Measurements from ENCODE around the gene KAZN. TPM values are rescaled to one million over a fixed set of nuclear protein-coding genes. Genes with fewer than 3 reads are reported as not detected.

KAZN gene
- total and polyA plus RNA-seq, 4 experiments from 2014 or later: 0.08 to 0.47 TPM; not detected in 2

- Histone ChIP-seq H3K27ac (ENCODE audit: low read depth, low read length) (no peak overlapping the region), H3K36me3 (ENCODE audit: insufficient read depth, low read length) (no peaks in the 10 kb centered on the region), H3K27me3 (ENCODE audit: insufficient read depth, low read length) (no peaks in the 10 kb centered on the region), H3K9me3 (ENCODE audit: control insufficient read depth in 1 of 2, low read length in 2 of 2) (no peaks in the 10 kb centered on the region), H3K4me1 (ENCODE audit: insufficient read depth, low read length) (no peaks in the 10 kb centered on the region), H3K4me3 (ENCODE audit: low read length in 2 of 2) (no peak overlapping the region)
- intact Hi-C loops (cut with micrococcal nuclease): no loop called here
- Mint-ChIP-seq H3K4me1 (no peaks in the 10 kb centered on the region), H3K4me3 (peak overlapping the region in 1 of 8 donors; percentile 17), H3K27ac (no peak overlapping the region), H3K27me3 (peaks cover 0 to 6% of the 10 kb centered on the region in 2 donors), H3K9me3 (peaks cover 0 to 18% (median 4%) of the 10 kb centered on the region in 8 donors), H3K36me3 (no peaks in the 10 kb centered on the region)
- ChIA-PET POLR2A (ENCODE audit: partially characterized antibody) (no interaction called here), CTCF (ENCODE audit: partially characterized antibody) (no interaction called here)
- no peak for DNase-seq
These were observed 88.7 kb downstream of the KAZN start for GRCh38 chr1:14687147-14687546.

GRCh38 chr1:14689996-14690615 lies 91.6 kb downstream of the KAZN start:
- POLR2A ChIA-PET (ENCODE audit: partially characterized antibody): no interaction called here

GRCh38 chr1:14693949-14694348 lies 95.5 kb downstream of the KAZN start:
- no peak overlapping the region for H3K27ac Mint-ChIP-seq
- DNase-seq: no peak
- POLR2A ChIA-PET (ENCODE audit: partially characterized antibody): no interaction called here

More at GRCh38 chr1:14689996-14690615, 91.6 kb downstream of the KAZN start:
- no peak for DNase-seq
- no peaks in the 10 kb centered on the region for H3K4me1 ChIP-seq (ENCODE audit: insufficient read depth, low read length)
- Mint-ChIP-seq H3K9me3 (peaks cover 0 to 9% (median under 1%) of the 10 kb centered on the region in 8 donors), H3K27ac (no peak overlapping the region), H3K36me3 (no peaks in the 10 kb centered on the region), H3K27me3 (peaks cover 4 to 5% of the 10 kb centered on the region in 2 donors), H3K4me3 (no peak overlapping the region), H3K4me1 (no peaks in the 10 kb centered on the region)
- H3K27me3 ChIP-seq (ENCODE audit: insufficient read depth, low read length): no peaks in the 10 kb centered on the region
- no peak overlapping the region for H3K4me3 ChIP-seq (ENCODE audit: low read length in 2 of 2)
- CTCF ChIA-PET (ENCODE audit: partially characterized antibody): no interaction called here
- no peaks in the 10 kb centered on the region for H3K9me3 ChIP-seq (ENCODE audit: control insufficient read depth in 1 of 2, low read length in 2 of 2)
- no peaks in the 10 kb centered on the region for H3K36me3 ChIP-seq (ENCODE audit: insufficient read depth, low read length)
- H3K27ac ChIP-seq (ENCODE audit: low read depth, low read length): no peak overlapping the region
- intact Hi-C loops (cut with micrococcal nuclease): no loop called here

GRCh38 chr1:14694589-14694988 lies 96.1 kb downstream of the KAZN start:
- Mint-ChIP-seq H3K27me3 (peaks cover 1 to 13% of the 10 kb centered on the region in 2 donors), H3K27ac (no peak overlapping the region), H3K36me3 (no peaks in the 10 kb centered on the region), H3K9me3 (peaks cover 0 to 2% (median 0%) of the 10 kb centered on the region in 8 donors), H3K4me1 (no peaks in the 10 kb centered on the region), H3K4me3 (no peak overlapping the region)
- H3K27ac ChIP-seq (ENCODE audit: low read depth, low read length): no peak overlapping the region
- CTCF ChIA-PET (ENCODE audit: partially characterized antibody): no interaction called here
- intact Hi-C loops (cut with micrococcal nuclease): no loop called here
- H3K36me3 ChIP-seq (ENCODE audit: insufficient read depth, low read length): no peaks in the 10 kb centered on the region
- H3K4me3 ChIP-seq (ENCODE audit: low read length in 2 of 2): no peak overlapping the region
- no peaks in the 10 kb centered on the region for H3K9me3 ChIP-seq (ENCODE audit: control insufficient read depth in 1 of 2, low read length in 2 of 2)
- H3K27me3 ChIP-seq (ENCODE audit: insufficient read depth, low read length): no peaks in the 10 kb centered on the region
- POLR2A ChIA-PET (ENCODE audit: partially characterized antibody): no interaction called here
- DNase-seq: no peak
- no peaks in the 10 kb centered on the region for H3K4me1 ChIP-seq (ENCODE audit: insufficient read depth, low read length)

More at GRCh38 chr1:14693949-14694348, 95.5 kb downstream of the KAZN start:
- no peaks in the 10 kb centered on the region for H3K36me3 ChIP-seq (ENCODE audit: insufficient read depth, low read length)
- no peaks in the 10 kb centered on the region for H3K9me3 ChIP-seq (ENCODE audit: control insufficient read depth in 1 of 2, low read length in 2 of 2)
- H3K27me3 ChIP-seq (ENCODE audit: insufficient read depth, low read length): no peaks in the 10 kb centered on the region
- intact Hi-C loops (cut with micrococcal nuclease): no loop called here
- Mint-ChIP-seq H3K4me1 (no peaks in the 10 kb centered on the region), H3K36me3 (no peaks in the 10 kb centered on the region), H3K9me3 (peaks cover 0 to 2% (median 0%) of the 10 kb centered on the region in 8 donors), H3K27me3 (peaks cover 1 to 13% of the 10 kb centered on the region in 2 donors), H3K4me3 (no peak overlapping the region)
- H3K4me3 ChIP-seq (ENCODE audit: low read length in 2 of 2): no peak overlapping the region
- H3K27ac ChIP-seq (ENCODE audit: low read depth, low read length): no peak overlapping the region
- CTCF ChIA-PET (ENCODE audit: partially characterized antibody): no interaction called here
- no peaks in the 10 kb centered on the region for H3K4me1 ChIP-seq (ENCODE audit: insufficient read depth, low read length)

- Histone ChIP-seq H3K27ac (ENCODE audit: low read depth, low read length) (no peak overlapping the region), H3K4me1 (ENCODE audit: insufficient read depth, low read length) (no peaks in the 10 kb centered on the region), H3K27me3 (ENCODE audit: insufficient read depth, low read length) (no peaks in the 10 kb centered on the region), H3K4me3 (ENCODE audit: low read length in 2 of 2) (no peak overlapping the region), H3K9me3 (ENCODE audit: control insufficient read depth in 1 of 2, low read length in 2 of 2) (no peaks in the 10 kb centered on the region), H3K36me3 (ENCODE audit: insufficient read depth, low read length) (no peaks in the 10 kb centered on the region)
- ChIA-PET POLR2A (ENCODE audit: partially characterized antibody) (no interaction called here), CTCF (ENCODE audit: partially characterized antibody) (interaction anchor here (1.7 kb wide), 1 partner anchor 15 kb away, joined by 3 read pairs; no protein-coding TSS in a partner anchor)
- intact Hi-C loops (cut with micrococcal nuclease): no loop called here
- peaks cover 0 to 4% (median 0%) of the 10 kb centered on the region in 8 donors for H3K9me3 Mint-ChIP-seq
- no peaks in the 10 kb centered on the region for H3K36me3 Mint-ChIP-seq
- H3K27ac Mint-ChIP-seq: no peak overlapping the region
- no peak for DNase-seq
- H3K4me1 Mint-ChIP-seq: no peaks in the 10 kb centered on the region
- no peak overlapping the region for H3K4me3 Mint-ChIP-seq
- H3K27me3 Mint-ChIP-seq: peaks cover 1 to 13% of the 10 kb centered on the region in 2 donors
These were observed 98.3 kb downstream of the KAZN start for GRCh38 chr1:14696761-14697160.

- Mint-ChIP-seq H3K4me3 (no peak overlapping the region), H3K36me3 (no peaks in the 10 kb centered on the region), H3K27me3 (peaks cover under 1 to 13% of the 10 kb centered on the region in 2 donors), H3K9me3 (peaks cover 0 to 4% (median 0%) of the 10 kb centered on the region in 8 donors), H3K27ac (no peak overlapping the region), H3K4me1 (no peaks in the 10 kb centered on the region)
- ChIA-PET POLR2A (ENCODE audit: partially characterized antibody) (no interaction called here), CTCF (ENCODE audit: partially characterized antibody) (interaction anchor here (1.7 kb wide), 1 partner anchor 15 kb away, joined by 3 read pairs; no protein-coding TSS in a partner anchor)
- intact Hi-C loops (cut with micrococcal nuclease): no loop called here
- Histone ChIP-seq H3K4me1 (ENCODE audit: insufficient read depth, low read length) (no peaks in the 10 kb centered on the region), H3K27ac (ENCODE audit: low read depth, low read length) (no peak overlapping the region), H3K27me3 (ENCODE audit: insufficient read depth, low read length) (no peaks in the 10 kb centered on the region), H3K36me3 (ENCODE audit: insufficient read depth, low read length) (no peaks in the 10 kb centered on the region), H3K4me3 (ENCODE audit: low read length in 2 of 2) (no peak overlapping the region), H3K9me3 (ENCODE audit: control insufficient read depth in 1 of 2, low read length in 2 of 2) (no peaks in the 10 kb centered on the region)
- DNase-seq: no peak
These were observed 98.9 kb downstream of the KAZN start for GRCh38 chr1:14697353-14697752.

GRCh38 chr1:14698314-14698713 lies 99.8 kb downstream of the KAZN start:
- Mint-ChIP-seq H3K27me3 (peaks cover 2 to 13% of the 10 kb centered on the region in 2 donors), H3K36me3 (no peaks in the 10 kb centered on the region)
- no peak overlapping the region for H3K27ac ChIP-seq (ENCODE audit: low read depth, low read length)

More at GRCh38 chr1:14698314-14698713, 99.8 kb downstream of the KAZN start:
- no peak overlapping the region for H3K4me3 Mint-ChIP-seq
- Histone ChIP-seq H3K36me3 (ENCODE audit: insufficient read depth, low read length) (no peaks in the 10 kb centered on the region), H3K4me3 (ENCODE audit: low read length in 2 of 2) (no peak overlapping the region), H3K4me1 (ENCODE audit: insufficient read depth, low read length) (no peaks in the 10 kb centered on the region), H3K9me3 (ENCODE audit: control insufficient read depth in 1 of 2, low read length in 2 of 2) (peaks cover 0 to 4% of the 10 kb centered on the region in 2 donors), H3K27me3 (ENCODE audit: insufficient read depth, low read length) (no peaks in the 10 kb centered on the region)
- no peaks in the 10 kb centered on the region for H3K4me1 Mint-ChIP-seq
- DNase-seq: no peak
- intact Hi-C loops (cut with micrococcal nuclease): no loop called here
- H3K27ac Mint-ChIP-seq: no peak overlapping the region
- ChIA-PET CTCF (ENCODE audit: partially characterized antibody) (no interaction called here), POLR2A (ENCODE audit: partially characterized antibody) (no interaction called here)
- H3K9me3 Mint-ChIP-seq: peaks cover 0 to 4% (median 0%) of the 10 kb centered on the region in 8 donors
